ENCODE results near the gene TPH2.
A peak's percentile ranks its signal among the peaks of the same experiment; 100 is the strongest.

Gene TPH2

DNA sequence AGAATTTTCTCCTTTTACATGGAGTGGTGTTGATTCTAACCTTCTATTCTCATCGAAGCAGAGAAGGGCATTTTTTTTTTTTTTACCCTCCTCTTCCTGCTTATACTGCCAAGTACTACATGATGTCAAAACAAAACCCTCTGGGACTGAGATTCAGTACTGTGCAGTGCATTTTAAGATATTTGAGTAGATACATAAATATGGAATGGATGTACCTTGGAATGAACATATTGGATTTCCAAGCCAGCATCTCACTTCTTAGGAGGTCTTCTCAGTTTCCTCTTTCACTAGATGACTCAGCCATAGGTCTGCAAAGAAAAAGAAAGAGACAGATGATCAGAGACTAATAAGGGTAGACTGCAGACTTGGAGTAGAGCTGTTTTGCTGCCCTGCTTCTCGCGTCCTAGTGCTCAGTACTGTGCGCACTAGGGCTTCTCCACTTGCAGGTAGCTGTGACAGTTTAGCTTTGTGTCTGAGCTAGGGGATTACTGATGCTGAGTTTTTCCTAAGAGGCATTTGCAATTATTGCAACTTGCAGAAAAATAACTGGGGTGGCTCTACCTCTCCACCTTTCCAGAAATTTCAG lies 20.4 kb downstream of the TPH2 start:
- no peak for DNase-seq (ENCODE audit: low read depth in 2 of 2, low spot score in 1 of 2)

DNA sequence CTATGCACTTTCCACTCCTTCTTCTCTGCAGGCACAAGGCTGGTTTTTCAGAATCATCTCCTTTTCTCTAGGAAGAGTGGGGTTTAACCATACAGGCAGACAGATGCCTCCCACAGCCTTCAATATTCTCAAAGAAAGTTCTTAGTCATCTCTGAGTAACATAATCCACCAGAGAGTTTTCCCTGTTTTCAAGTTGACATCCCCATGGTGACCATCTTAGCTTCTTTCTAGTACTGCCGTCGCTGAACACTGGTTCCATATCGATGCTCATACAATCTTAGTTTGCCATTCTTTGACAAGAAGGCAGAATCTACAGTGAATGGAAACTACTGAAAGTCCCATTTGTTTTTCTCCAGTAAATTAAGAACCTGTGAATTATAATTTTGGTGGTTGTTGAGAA lies 28.6 kb downstream of the TPH2 start:
- DNase-seq (ENCODE audit: low read depth in 2 of 2, low spot score in 1 of 2), result no peak

DNA sequence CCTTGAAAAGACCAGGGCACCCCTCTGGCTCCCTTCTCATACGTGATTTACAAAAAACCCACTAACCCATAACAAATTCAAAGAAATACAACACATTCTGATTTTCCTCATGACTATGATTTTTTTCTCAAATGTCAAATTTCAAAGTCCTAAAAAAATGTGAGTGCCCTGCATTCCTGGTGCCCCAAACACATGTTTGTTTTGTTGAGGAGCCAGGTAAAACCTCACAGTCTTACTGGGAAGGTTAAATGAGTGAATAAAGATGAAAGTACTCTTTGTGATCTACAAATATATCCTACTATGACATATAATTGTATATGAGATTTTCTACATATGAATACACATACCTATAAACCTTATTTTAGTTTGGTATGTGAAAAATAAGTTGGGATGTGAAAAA lies 30.7 kb downstream of the TPH2 start:
- no peak for DNase-seq (ENCODE audit: low read depth in 2 of 2, low spot score in 1 of 2)

DNA sequence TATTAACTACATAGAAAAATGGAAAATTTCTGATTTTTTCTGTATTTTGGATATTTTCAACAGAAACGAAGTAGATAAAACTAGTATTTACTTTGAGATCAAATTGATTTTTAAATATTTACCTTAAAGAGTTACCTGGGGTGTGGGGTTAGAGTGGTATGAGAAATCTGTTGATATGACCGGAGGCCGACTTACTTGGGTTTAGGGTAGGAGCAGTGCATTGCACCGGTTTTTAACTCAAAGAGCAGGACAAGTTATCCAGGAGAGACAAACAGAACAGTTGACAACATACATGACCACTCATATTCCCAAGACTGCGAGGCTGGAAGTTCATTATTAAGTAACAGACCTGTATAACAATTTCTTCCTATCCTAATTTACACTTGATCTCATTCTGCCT lies 31.4 kb downstream of the TPH2 start:
- no peak for DNase-seq (ENCODE audit: low read depth in 2 of 2, low spot score in 1 of 2)

DNA sequence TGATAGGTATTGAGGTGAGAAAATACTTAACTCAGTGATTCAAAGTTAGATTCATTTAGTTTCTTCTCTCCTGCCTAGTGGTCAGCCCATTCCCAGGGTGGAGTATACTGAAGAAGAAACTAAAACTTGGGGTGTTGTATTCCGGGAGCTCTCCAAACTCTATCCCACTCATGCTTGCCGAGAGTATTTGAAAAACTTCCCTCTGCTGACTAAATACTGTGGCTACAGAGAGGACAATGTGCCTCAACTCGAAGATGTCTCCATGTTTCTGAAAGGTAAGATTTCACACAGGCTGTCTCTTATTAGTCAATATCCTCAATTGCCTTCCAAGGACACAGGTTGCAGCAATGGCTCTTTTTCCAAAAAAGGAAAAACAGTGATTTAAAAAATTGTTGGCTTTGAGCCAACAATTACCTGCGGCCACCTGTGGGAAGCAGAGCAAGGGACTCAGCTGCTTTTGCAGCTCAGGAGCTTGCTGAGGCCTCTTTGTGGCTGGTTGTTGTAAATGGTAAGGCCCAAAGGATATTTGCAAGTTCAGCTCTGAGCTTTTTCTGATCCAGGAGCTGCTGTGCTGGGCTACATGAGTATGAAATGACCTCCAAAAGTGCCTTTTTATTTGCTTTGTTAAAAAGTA lies 33.9 kb downstream of the TPH2 start:
- no peak for DNase-seq (ENCODE audit: low read depth in 2 of 2, low spot score in 1 of 2)

DNA sequence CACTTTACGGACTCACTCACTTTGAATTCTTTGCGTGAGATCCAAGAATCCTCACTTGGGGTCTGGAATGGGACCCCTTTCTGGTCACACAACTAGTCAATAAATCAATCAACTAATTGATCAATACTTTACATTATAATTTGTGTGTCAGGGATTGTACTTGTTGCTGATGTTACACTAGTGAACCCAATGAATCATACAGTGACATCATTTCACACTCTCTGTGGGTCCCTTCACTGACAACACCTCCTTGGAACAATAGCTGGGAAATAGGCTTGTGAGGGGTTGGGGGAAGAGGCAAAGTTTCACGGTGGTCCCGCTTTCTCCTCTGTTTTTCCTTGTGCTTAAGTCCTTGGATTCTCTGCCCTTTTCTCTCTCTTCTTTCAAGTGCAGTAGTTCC lies 35.0 kb downstream of the TPH2 start:
- DNase-seq (ENCODE audit: low read depth in 2 of 2, low spot score in 1 of 2), result no peak

DNA sequence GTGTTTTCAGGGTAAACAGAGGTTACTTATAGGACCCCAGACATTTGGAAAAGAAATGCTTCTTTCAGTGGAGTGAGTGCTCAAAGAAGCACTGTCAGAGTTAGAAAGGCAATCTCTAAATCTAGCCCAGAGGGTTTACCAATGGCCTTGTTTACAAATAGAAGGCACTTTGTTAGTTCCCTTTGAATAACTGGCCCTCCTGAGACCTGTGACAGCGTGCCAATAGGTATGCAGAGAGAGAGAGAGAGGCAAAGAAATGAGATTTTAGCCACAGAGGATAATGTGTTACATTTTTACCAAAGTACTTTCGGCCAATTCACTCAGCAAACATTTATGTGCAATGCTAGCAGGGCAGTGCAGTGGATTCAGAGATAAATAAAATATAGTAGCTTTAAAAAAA lies 41.9 kb downstream of the TPH2 start:
- no peak for DNase-seq (ENCODE audit: low read depth in 2 of 2, low spot score in 1 of 2)

DNA sequence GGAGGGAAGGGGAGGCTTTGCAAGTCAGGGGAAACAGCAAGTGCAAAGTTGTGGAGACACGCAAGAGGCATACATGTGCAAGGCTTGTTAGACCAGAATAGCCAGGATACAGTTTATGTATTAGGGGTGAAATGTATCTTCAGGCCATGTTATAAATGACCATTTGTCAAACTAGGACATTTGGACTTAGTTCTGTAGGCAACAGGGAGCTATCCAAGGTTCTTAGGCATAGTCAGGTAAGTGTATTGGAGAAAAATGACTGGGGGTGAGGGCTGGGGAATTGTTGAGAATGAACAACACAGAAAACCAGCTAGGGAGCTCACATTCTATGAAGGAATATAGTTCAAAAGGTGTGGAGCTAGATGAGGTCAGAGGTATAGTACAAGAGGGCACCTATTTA lies 42.5 kb downstream of the TPH2 start:
- no peak for DNase-seq (ENCODE audit: low read depth in 2 of 2, low spot score in 1 of 2)

DNA sequence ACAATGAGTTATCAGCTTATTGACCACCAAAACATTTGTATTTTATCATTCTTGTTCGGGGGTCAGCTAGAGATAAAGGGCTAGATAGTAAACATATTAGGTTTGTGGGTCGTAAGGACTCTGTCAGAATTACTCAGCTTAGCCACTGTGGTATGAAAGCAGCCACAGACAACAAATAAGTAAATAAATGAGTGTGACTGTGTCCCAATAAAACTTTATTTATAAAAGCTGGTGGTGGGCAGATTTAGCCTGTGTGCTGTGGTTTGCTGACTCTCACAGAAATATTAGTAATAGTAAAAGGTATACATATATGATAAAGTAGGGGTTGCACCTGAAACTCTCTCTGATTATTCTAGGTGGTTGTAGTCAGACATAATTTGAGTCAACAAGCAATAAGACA lies 56.1 kb downstream of the TPH2 start:
- no peak for DNase-seq (ENCODE audit: low read depth in 2 of 2, low spot score in 1 of 2)

DNA sequence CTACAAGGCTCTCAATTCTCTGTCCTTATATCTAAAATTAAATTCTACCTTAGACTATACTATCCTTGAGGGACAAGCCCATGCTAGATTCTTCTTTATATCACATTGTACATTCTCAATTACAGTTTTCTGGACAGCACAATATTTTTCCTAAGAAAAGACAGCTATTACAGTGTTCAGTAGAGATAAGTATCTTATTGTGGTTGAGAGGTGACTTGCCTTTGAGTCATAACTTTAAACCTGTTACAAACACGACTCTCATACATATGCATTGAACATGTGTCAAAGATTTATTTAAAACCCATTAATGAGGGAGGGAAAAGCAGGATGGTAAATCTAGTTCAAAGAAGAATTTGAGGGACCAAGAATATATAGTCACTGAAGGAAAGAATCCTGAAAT lies 61.1 kb downstream of the TPH2 start:
- no peak for DNase-seq (ENCODE audit: low read depth in 2 of 2, low spot score in 1 of 2)

DNA sequence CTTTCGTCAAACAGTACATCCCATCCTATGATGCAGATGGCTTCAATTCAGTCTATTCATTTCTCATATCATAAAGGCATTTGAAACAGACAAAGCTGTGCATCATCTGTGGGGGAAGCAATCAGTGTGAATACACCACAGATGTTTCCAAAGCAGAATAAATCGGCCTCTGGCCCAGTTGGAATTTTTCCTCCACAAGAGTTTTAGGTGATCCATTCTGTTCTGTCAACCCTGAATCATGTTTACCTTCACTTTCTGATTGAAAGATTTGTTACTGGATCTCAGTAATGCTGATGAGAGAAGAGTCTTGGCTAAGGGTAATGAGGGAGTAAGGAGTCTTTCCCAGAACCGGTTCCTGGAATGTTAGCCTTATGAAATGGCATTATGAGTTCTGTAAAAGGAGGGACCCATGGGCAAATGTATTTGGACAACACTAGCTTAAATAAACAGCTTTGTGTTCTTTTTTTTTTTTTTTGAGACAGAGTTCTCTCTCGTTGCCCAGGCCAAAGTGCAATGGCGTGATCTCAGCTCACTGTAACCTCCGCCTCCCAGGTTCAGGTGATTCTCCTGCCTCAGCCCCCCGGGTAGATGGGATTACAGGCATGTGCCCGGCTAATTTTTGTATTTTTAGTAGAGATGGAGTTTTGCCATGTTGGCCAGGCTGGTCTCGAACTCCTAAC lies 62.5 kb downstream of the TPH2 start:
- no peak for DNase-seq (ENCODE audit: low read depth in 2 of 2, low spot score in 1 of 2)

DNA sequence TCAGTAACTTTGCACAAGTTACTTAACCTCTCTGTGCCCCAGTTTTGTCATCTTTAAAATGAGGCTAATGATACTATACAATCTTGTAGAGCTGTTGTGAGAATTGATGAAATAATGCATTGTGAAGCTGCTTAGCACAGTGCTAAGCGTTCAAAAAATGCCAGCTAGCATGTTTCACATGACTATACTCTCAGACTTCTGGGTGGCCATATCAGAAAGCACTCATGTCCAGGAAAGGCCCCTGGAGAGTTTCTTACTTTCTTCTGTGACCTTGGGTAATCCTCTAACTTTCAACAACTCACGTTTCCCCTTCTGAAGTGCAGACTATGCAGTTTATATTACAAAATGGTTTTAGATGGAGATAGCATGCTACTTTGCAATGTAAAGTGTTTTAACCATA lies 68.1 kb downstream of the TPH2 start:
- DNase-seq (ENCODE audit: low read depth in 2 of 2, low spot score in 1 of 2), result no peak

DNA sequence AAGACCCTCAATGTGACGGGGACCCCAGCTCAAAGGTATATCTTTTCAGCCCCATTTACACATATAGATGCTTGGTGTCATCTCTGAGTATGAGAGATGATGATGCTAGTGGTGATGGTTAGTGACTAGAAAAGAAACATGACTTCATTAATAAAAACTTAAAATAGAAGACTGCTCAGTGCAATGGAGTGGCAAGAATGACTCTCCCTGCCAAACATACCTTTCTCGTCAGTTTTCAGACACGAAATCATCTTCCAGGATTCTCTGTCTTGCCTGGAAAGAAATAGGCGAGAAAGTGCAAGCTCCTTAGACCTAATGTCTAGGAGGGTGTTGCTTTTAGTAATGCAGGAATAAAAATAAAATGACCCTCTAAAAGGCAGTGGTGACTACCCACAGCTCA lies 71.7 kb downstream of the TPH2 start:
- no peak for DNase-seq (ENCODE audit: low read depth in 2 of 2, low spot score in 1 of 2)

DNA sequence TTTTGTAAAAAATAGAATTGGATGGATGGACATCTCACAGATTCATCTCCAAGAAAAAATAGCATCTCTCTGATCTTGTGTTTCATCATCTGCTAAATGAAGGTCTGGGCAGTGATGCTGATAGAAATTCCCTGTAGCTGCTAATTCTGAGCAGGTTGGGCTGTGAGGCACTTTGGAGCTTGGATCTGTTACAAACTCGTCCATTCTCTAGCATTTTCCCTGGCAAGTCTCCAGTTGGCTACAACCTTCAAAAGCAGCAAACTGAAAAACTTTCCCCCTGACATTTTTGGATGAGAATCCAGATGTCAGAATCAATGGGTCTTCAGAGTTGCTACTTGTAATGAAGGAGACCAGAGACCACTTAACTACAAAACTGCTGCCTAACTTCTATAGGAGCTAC lies 72.7 kb downstream of the TPH2 start:
- no peak for DNase-seq (ENCODE audit: low read depth in 2 of 2, low spot score in 1 of 2)

DNA sequence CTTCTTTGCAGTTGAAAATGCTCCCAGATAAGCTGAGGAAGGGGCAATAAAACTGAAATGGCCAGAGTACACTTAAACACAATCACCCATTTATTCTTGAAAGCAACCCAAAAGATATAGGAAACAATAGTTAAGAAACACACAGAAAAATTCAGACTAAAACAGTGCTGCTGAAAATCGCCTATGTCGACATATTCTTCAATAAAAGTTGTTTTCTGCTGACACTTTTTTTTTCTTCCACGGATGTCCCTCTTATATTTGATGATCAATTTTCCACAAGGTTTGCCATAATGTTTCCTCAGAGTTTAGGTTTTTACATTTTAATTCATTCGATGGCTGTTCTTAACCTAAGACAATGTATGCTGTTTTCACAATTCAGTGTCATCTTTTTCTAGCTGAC lies 74.2 kb downstream of the TPH2 start:
- DNase-seq (ENCODE audit: low read depth in 2 of 2, low spot score in 1 of 2), result no peak

DNA sequence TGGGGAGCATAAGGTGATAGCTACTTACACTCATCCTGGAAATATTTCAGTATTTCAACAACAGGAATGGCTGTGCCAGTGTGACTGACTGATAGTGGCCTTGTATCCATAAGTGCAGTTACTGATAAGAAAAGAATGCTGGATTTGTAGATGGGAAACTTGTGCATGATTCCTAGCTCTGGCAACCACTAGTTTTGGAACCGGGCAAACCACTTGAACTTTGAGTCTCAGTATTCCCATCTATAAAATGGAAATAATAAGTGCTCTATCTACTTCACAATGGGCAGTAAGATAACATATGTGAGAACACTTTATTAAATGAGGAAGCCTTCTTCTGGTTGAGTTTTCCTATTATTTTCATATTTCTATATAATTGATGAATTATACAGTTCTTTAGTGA lies 77.2 kb downstream of the TPH2 start:
- DNase-seq (ENCODE audit: low read depth in 2 of 2, low spot score in 1 of 2), result no peak

DNA sequence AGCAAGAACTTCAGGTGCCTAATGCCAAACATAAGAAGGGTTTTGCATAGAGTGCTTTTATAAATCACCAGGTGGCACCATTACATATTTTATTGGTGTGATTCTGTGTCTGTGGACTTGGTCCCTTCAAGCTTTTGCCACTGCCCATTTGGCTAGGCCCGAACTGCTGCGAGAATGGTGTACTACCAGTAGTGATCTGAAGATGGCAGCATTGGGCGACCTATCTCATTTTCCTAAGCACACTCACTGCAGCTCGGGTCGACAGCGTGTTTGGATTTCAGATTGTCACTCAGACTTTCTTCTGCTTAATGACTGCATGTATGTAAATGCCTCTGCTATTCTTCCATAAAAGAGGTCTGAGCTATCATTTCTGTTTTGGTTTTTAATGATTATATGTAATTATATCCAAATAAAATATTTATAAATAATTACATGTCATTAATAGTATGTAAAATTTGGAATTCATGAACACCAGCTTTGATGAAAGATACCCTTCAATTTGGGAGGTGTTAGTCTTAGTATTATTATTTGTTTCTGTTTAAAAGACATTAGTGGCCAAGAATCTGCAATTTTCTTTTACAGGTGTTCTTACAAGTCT lies 78.5 kb downstream of the TPH2 start:
- peak in 1 of 2 donors; percentile 9 for DNase-seq (ENCODE audit: low read depth in 2 of 2, low spot score in 1 of 2)

DNA sequence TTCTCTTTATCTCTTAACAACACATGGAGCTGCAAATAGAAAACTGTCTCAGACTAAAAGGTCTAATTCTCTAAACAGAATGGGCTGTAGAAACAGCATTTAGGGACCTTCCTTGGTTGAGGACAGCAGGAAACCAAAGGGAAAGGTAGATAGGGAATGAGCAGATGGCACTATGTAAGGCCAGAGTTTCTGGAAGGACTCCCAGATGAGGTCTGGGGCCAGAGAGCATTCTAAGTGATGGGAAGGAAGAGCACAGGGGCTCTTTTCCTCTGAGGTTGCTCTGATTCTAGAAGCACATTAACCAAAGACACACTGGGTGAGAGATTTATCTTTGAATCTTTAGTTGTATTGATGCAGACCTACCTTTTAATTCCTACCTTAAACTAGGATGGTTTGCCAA lies 79.4 kb downstream of the TPH2 start:
- no peak for DNase-seq (ENCODE audit: low read depth in 2 of 2, low spot score in 1 of 2)

DNA sequence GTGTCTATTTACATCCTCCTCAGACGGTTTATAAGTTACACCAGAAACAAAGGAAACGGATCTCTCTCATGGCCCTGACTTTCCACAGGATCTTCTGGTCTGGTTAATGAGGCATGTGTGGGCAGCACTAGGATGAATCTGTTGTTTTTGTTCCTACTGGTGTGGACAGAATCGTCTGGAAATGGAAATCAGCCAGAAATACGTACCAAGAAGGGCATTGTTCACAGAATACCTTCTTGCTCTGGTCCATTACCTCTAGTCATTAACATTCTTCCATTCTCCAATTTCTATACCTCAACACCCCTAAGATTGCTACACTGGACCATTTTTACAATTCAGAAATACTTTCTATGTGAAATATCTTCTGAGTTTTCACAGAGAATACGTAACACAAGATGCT lies 86.0 kb downstream of the TPH2 start:
- no peak for DNase-seq (ENCODE audit: low read depth in 2 of 2, low spot score in 1 of 2)

DNA sequence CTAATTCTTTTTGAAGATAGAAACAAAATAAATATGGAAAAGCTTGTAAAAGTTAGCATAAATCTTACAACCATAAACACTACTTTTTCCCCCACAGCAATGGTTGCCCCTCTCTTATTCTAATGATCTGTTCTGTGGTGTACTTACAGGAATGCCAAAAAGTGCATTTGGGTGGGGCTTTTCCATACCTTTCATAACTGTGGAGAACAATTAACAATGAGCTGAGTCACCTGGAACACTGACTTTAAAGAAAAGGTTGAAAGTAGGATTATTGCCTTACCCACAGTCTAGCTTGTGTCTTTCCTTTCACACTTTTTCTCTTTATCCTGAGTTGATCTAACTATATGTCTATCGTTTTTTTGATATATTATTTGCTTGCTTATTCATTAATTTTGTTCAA lies 86.9 kb downstream of the TPH2 start:
- no peak for DNase-seq (ENCODE audit: low read depth in 2 of 2, low spot score in 1 of 2)

DNA sequence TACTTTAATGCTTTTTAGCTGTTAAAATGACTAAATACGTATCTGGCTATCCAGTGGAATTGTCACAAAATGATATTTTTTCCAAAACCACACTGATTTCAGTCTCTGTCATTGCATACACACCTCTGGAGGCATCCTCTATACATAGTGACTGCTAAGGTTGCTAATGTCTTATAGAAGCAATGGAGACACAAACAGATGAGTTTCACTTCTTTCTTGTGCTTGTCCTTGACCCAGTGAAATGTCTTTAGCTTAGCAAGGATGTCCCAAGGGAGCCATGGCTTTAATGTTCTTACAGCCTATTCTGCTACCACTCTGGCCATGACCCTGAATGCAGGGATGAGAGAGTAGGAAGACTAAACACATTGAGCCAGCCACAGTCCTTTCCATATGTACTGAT lies 90.3 kb downstream of the TPH2 start:
- DNase-seq (ENCODE audit: low read depth in 2 of 2, low spot score in 1 of 2), result no peak

DNA sequence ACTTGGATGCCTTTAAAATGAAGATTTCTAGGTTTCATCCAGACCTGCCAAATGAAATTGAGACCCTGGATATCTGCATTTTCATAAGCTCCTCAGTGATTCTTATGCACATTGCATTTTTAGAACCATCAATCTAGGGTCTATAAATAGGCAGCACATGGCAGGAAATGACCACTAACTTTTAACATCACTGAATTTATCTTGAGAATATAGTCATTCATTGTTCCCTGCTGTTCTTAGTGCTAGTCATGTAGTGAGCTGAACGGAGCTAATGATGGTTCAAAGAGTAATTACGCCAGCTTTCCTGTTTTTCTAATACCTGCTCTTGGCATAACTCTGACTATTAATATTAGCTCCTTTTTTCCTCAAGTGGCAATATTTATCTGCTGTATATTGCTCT lies 91.6 kb downstream of the TPH2 start:
- no peak for DNase-seq (ENCODE audit: low read depth in 2 of 2, low spot score in 1 of 2)

DNA sequence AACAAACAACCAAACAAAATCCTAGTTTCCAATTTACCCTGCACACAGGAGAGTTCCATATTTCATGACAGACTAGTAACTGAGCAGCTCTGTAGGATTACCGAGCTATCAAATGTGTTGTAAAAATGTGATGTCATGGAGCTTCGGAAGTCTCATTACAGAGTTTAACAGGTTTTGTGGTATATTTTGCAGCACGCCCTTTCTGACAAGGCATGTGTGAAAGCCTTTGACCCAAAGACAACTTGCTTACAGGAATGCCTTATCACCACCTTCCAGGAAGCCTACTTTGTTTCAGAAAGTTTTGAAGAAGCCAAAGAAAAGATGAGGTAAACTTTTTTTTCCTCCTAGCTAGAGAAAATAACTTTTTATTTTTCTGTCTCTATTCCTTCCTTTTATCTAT lies 92.4 kb downstream of the TPH2 start:
- no peak for DNase-seq (ENCODE audit: low read depth in 2 of 2, low spot score in 1 of 2)
